GM18520 (cell line): ENCODE measurements around the gene PDLIM7.

Source experiments
- ATAC-seq: cut with Tn5 transposase; IDR thresholded peaks from one replicate; pipeline ENCODE4 v1.9.1; 2021; ENCODE audit not compliant: unreplicated experiment

PDLIM7 gene

GRCh38 chr5:177475563-177476427 lies 21.6 kb downstream of the PDLIM7 start:
- no peak for ATAC-seq

GRCh38 chr5:177474846-177475562 lies 22.4 kb downstream of the PDLIM7 start:
- no peak for ATAC-seq

GRCh38 chr5:177474002-177474476 lies 23.4 kb downstream of the PDLIM7 start:
- ATAC-seq = no peak

GRCh38 chr5:177473443-177474001 lies 23.9 kb downstream of the PDLIM7 start, which contains the start of gene DBN1:
Gene DBN1 (minus strand): TSS chr5:177473634. CDS start chr5:177473521, 113 bp downstream.
- no peak for ATAC-seq

- no peak for ATAC-seq
Measured at GRCh38 chr5:177472460-177473442, 24.7 kb downstream of the PDLIM7 start.

- ATAC-seq = no peak
Measured at GRCh38 chr5:177471610-177472356, 25.6 kb downstream of the PDLIM7 start.

GRCh38 chr5:177470759-177471536 lies 26.5 kb downstream of the PDLIM7 start:
- ATAC-seq = no peak

- no peak for ATAC-seq
Measured at GRCh38 chr5:177469750-177470525, 27.5 kb downstream of the PDLIM7 start.

GRCh38 chr5:177468685-177469628 lies 28.4 kb downstream of the PDLIM7 start:
- no peak for ATAC-seq

- ATAC-seq = no peak
Measured at GRCh38 chr5:177468329-177468684, 29.1 kb downstream of the PDLIM7 start.

GRCh38 chr5:177467436-177467835 lies 30.0 kb downstream of the PDLIM7 start:
- ATAC-seq = no peak

GRCh38 chr5:177466861-177467260 lies 30.5 kb downstream of the PDLIM7 start:
- no peak for ATAC-seq

GRCh38 chr5:177465044-177465443 lies 32.4 kb downstream of the PDLIM7 start:
- no peak for ATAC-seq

- no peak for ATAC-seq
Measured at GRCh38 chr5:177462021-177462670, 35.3 kb downstream of the PDLIM7 start.

- no peak for ATAC-seq
Measured at GRCh38 chr5:177459819-177460628, 37.4 kb downstream of the PDLIM7 start.

GRCh38 chr5:177459357-177459756 lies 38.0 kb downstream of the PDLIM7 start:
- no peak for ATAC-seq
